ENCODE results near the gene OR8H1.

Gene OR8H1, protein sequence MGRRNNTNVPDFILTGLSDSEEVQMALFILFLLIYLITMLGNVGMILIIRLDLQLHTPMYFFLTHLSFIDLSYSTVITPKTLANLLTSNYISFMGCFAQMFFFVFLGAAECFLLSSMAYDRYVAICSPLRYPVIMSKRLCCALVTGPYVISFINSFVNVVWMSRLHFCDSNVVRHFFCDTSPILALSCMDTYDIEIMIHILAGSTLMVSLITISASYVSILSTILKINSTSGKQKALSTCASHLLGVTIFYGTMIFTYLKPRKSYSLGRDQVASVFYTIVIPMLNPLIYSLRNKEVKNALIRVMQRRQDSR

GRCh38 chr11:56292154-56292553, at the start of gene OR8H1:
TSS of gene OR8H1 (minus strand) at chr11:56292254. CDS start at chr11:56291062, 1,192 bp downstream.
- no peak for DNase-seq

DNA sequence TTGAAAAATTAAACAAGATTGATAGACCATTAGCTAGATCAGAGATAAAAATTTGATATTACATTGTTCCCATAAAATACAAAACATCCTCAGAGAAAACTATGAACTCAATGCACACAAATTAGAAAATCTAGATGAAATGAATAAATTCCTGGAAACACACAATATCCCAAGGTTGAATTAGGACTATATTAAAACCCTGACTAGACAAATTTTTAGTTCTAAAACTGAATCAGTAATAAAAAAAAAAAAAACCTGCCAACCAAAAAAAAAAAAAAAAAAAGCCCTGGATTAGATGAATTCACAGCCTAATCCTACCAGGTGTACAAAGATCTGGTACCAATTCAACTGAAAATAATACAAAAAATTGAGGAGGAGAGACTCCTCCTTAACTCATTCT, 48.2 kb upstream of the OR8H1 start:
- no peak for DNase-seq

GRCh38 chr11:56333156-56333555, 41.1 kb upstream of the OR8H1 start:
- DNase-seq, result no peak

DNA sequence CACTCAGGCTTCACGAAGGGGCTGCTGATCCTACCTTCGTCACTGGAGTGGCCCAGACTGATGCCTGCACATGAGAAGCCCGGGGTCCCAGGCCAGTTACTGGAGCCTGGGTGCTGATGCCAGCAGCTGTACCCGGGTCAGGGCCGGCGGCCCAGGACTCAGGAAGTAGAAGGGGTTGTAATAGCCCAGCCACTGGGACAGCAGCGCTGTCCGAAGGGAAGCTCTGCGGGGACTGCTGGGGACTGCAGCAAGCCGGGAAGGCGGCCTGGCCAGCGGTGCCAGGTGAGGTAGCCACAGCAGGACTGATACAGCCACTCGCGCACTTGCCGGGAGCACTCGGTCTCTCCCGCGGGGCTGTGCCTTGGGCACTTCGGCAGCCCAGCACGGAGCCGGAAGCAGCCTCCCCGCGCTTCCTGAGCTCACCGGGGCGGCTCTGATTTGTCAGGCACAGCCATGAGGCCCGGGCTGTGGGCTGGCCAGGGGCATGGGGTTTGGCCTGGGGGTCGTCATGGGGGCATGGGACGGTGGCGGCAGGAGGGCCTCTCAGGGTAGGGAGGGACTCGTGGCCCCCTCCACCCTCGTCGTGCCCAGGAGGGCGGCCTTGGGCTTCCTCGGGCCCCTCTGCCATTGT, 39.9 kb upstream of the OR8H1 start:
- DNase-seq, result no peak

- DNase-seq, result no peak
Measured at GRCh38 chr11:56314844-56315243, 22.8 kb upstream of the OR8H1 start, which contains the start of gene OR8K3. TSS of gene OR8K3 (plus strand) at chr11:56315144. CDS start at chr11:56318307, 3,163 bp downstream.

DNA sequence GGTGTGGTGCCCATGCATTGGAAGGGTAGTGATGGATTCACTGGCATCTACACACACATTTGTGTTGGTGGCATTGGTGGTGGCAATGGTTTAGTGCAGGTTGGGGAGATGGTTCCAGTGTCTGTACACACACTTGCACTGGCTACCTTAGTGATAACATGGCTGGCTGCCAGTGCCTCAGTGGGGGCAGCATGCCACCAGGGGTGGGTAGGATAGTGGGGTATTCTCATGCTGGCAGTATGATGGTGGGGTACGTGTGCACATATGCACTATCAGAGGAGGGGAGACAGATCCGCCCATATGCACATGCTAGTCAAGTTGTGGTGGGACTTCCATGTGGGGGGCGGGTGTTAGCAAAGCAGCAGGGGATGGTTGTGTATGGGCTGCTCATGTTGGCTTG, 15.8 kb upstream of the OR8H1 start:
- no peak for DNase-seq

- DNase-seq, result no peak
Measured at GRCh38 chr11:56296898-56297297, 4.8 kb upstream of the OR8H1 start.

DNA sequence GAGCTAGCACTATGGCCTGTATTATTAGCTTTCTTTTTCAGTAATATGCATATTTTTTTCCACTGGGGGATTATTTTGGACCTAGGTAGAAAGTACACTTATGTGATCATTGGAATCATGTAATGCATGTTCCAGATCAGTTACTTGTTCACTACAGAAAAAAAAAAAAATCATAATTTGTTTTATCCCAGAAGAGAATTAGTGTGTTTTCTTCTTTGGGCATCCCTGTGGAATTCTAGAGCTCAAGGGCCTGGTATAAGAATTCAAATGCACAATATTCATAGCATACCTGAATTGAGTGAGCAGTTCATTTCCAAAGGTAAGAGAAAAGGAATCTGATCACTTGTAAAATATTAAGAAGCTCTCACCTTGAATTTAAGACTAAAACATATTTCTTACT, 18.2 kb downstream of the OR8H1 start, which contains the start of gene OR5T1:
TSS of gene OR5T1 (plus strand) at position 301 of the 400 bp plus-strand sequence. CDS start 1,485 bp downstream, outside the sequence.
- no peak for DNase-seq

DNA sequence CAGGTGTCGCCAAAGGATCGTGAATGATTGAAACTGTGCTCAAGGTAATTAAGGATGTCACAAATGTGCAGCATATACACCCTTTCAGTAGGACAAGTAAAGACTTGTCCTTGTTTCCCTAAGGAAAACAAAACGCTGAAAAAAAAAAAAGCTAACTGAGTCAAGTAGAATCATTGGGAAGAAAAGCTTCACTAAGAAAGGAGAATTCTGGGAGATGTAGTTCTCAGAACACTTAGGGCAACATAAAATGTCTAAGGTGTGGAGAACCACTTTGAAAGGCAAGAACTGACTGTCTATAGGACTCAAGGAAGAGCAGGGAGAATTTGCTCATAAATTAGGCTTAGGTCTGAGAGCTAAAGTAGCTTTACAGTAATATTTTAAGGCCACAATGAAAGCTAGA, 21.0 kb downstream of the OR8H1 start:
- no peak for DNase-seq

- DNase-seq, result no peak
Measured at GRCh38 chr11:56251954-56252353, 40.1 kb downstream of the OR8H1 start, which contains the start of gene OR5T3. TSS of gene OR5T3 (plus strand) at chr11:56252254. CDS start at chr11:56252254, 0 bp downstream.

Measured in DMS79 treated with DMSO at 0.1 percent for 48 hours (cell line).